ENCODE data around the gene NPTX2. TPM values are rescaled to one million over a fixed set of nuclear protein-coding genes. Genes with fewer than 3 reads are reported as not detected.

The NPTX2 gene
- total and polyA plus RNA-seq, 2 of the 8 experiments (the other 6 are each of a cell fraction or from before 2014, with no cell fraction given): 18.4 to 19.2 TPM

DNA sequence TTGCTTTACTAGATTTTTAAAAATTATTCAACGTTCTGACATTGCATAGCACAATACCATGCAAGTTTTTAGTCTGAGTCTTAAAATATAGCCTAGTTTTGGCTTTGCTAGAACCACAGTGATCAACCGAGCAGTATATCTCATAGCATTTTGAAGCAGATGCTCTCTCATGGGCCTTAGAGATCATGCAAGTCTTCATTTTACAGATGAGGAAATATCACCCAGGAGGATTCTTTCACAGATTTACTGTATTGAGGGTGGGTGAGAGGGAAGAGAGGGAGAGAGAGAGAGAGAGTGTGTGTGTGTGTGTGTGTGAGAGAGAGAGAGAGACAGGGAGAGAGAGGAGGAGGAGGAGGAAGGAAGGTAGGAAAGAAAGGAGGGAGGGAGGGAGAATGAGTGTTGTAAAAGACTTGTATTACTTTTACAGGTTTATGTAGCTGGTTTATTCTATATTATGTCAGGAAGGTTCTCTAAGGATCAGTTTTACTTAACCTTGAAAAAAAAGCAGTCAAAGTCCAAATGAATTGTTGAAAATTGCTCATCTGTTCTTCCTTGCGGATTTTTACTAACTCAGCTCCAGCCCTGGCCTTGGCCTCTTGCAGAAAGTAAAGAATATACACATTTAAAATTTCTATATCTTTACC, 14.2 kb upstream of the NPTX2 start:
- Histone ChIP-seq H3K27ac (ENCODE audit: low read depth, low read length) (no peak overlapping the region), H3K79me2 (ENCODE audit: control insufficient read depth in 1 of 2, insufficient read depth in 2 of 2, low read length in 2 of 2) (no peaks in the 10 kb centered on the region), H3K23ac (ENCODE audit: insufficient read length) (no peak overlapping the region), H3K4me3 (ENCODE audit: extremely low read depth in 1 of 4, insufficient read depth in 2 of 4, low read depth in 3 of 4, low read length in 4 of 4) (no peak overlapping the region), H3K14ac (ENCODE audit: insufficient read length) (no peak overlapping the region), H4K20me1 (replicated peaks in 1 of 2; ENCODE audit: control insufficient read depth in 1 of 2, insufficient read depth in 2 of 2, low read length in 2 of 2) (no peaks in the 10 kb centered on the region), H3K23me2 (ENCODE audit: low read depth, low read length) (no peaks in the 10 kb centered on the region; the same call in 1 of the 2 replicates), H2BK12ac (ENCODE audit: low read depth, low read length) (no peak overlapping the region), H2BK5ac (ENCODE audit: low read depth, low read length) (no peak overlapping the region), H3K18ac (ENCODE audit: extremely low read depth, low read length) (no peak overlapping the region), H3K4ac (replicated peaks; ENCODE audit: insufficient read length, low read depth, low read length) (no peak overlapping the region), H3K56ac (replicated peaks; ENCODE audit: insufficient read length, low read depth, low read length) (no peak overlapping the region), H2BK20ac (ENCODE audit: low read length) (no peak overlapping the region), H3K4me2 (ENCODE audit: insufficient read depth in 1 of 2, low read depth in 2 of 2, low read length in 2 of 2) (no peak overlapping the region), H2AFZ (ENCODE audit: low read length) (no peak overlapping the region), H3K36me3 (ENCODE audit: control insufficient read depth in 2 of 4, insufficient read depth in 4 of 4, low read length in 3 of 4) (no peaks in the 10 kb centered on the region), H2BK120ac (replicated peaks; ENCODE audit: low read depth, low read length) (no peak overlapping the region), H3K9ac (replicated peaks in 1 of 4; ENCODE audit: extremely low read depth in 1 of 4, low read depth in 3 of 4, low read length in 3 of 4) (no peak overlapping the region), H2AK5ac (ENCODE audit: low read depth, low read length) (no peak overlapping the region), H4K5ac (ENCODE audit: insufficient read length, low read depth, low read length) (no peak overlapping the region), H3K27me3 (replicated peaks in 1 of 4; ENCODE audit: control insufficient read depth in 3 of 4, extremely low read depth in 1 of 4, insufficient read depth in 3 of 4, low read length in 3 of 4) (no peaks in the 10 kb centered on the region), H3K79me1 (ENCODE audit: low read depth, low read length) (no peaks in the 10 kb centered on the region), H3K9me3 (ENCODE audit: insufficient read depth in 2 of 2, low read depth in 1 of 2, low read length in 1 of 2) (no peaks in the 10 kb centered on the region), H4K91ac (replicated peaks; ENCODE audit: insufficient read length, low read length) (no peak overlapping the region), H2BK15ac (ENCODE audit: low read length) (no peak overlapping the region), H4K8ac (ENCODE audit: extremely low read depth, insufficient read depth, low read length) (no peak overlapping the region), H3K4me1 (replicated peaks in 1 of 4; ENCODE audit: control insufficient read depth in 3 of 4, insufficient read depth in 4 of 4, low read length in 3 of 4) (no peaks in the 10 kb centered on the region)
- WGBS, 2 experiments (ENCODE audit: extremely low coverage in 1 of 2, insufficient coverage in 1 of 2, insufficient read length in 1 of 2, insufficient replicate concordance in 2 of 2, low coverage in 1 of 2, low lambda C conversion rate in 2 of 2, missing lambda C conversion rate in 1 of 2): 85% methylated on average over 3 of the region's 3 CpGs; no CpG with 5 or more reads in 1 of the 2 experiments
- no peak for FAIRE-seq
- DNase-seq (ENCODE audit: low read depth in 1 of 2, low spot score in 2 of 2): no peak
- ChIA-PET POLR2A (ENCODE audit: partially characterized antibody) (interaction anchor here (0.8 kb wide), 1 partner anchor 15 kb away, joined by 3 read pairs; no protein-coding TSS in a partner anchor), CTCF (ENCODE audit: partially characterized antibody) (interaction anchor here (0.7 to 1.4 kb wide), 2 partner anchors 14 to 182 kb away, joined by 3 read pairs; partner anchors contain the start of gene NPTX2)
- TF ChIP-seq SIX5 (IDR thresholded peaks at IDR 0.05; ENCODE audit: low read depth, low read length): no peak
- TF ChIP-seq MAFK (IDR thresholded peaks at IDR 0.05; ENCODE audit: low read depth, low read length): no peak
- no peak for TF ChIP-seq BRCA1 (IDR thresholded peaks at IDR 0.05; ENCODE audit: low read depth, low read length)
- TF ChIP-seq EP300 (IDR thresholded peaks at IDR 0.05; ENCODE audit: borderline replicate concordance in 1 of 2, low read depth in 2 of 2, low read length in 2 of 2): no peak
- no peak for TF ChIP-seq TCF12 (IDR thresholded peaks at IDR 0.05; ENCODE audit: low read depth, low read length)
- TF ChIP-seq SIN3A (conservative IDR thresholded peaks at IDR 0.05 in 1 of 2, IDR thresholded peaks at IDR 0.05 in 1 of 2; ENCODE audit: low read depth in 1 of 2, low read length in 2 of 2): no peak
- no peak for TF ChIP-seq FOSL1 (IDR thresholded peaks at IDR 0.05; ENCODE audit: insufficient read depth, low read depth, low read length)
- TF ChIP-seq RNF2 (IDR thresholded peaks at IDR 0.05; ENCODE audit: borderline replicate concordance, low read depth, low read length, missing control alignments, poor library complexity, severe bottlenecking): no peak
- no peak for TF ChIP-seq CREB1 (IDR thresholded peaks at IDR 0.05)
- TF ChIP-seq KDM4A (IDR thresholded peaks at IDR 0.05; ENCODE audit: low read depth, low read length, severe bottlenecking): no peak
- no peak for TF ChIP-seq CEBPB (IDR thresholded peaks at IDR 0.05; ENCODE audit: low read depth, low read length)
- TF ChIP-seq SIRT6 (IDR thresholded peaks at IDR 0.05; ENCODE audit: low read length): no peak
- no peak for TF ChIP-seq EZH2 (IDR thresholded peaks at IDR 0.05; ENCODE audit: low read depth, low read length, severe bottlenecking)
- TF ChIP-seq BACH1 (IDR thresholded peaks at IDR 0.05; ENCODE audit: low read length): no peak
